ENCODE data around the gene NIN. TPM values are rescaled to one million over a fixed set of nuclear protein-coding genes. Genes with fewer than 3 reads are reported as not detected.
"Not testable (repeated sequence)": the region's sequence is repeated elsewhere in the genome, so short reads cannot be mapped to it uniquely, and the experiment has no call there.

NIN gene
- total RNA-seq, 1 experiment from 2014 or later = 36.5 TPM

DNA sequence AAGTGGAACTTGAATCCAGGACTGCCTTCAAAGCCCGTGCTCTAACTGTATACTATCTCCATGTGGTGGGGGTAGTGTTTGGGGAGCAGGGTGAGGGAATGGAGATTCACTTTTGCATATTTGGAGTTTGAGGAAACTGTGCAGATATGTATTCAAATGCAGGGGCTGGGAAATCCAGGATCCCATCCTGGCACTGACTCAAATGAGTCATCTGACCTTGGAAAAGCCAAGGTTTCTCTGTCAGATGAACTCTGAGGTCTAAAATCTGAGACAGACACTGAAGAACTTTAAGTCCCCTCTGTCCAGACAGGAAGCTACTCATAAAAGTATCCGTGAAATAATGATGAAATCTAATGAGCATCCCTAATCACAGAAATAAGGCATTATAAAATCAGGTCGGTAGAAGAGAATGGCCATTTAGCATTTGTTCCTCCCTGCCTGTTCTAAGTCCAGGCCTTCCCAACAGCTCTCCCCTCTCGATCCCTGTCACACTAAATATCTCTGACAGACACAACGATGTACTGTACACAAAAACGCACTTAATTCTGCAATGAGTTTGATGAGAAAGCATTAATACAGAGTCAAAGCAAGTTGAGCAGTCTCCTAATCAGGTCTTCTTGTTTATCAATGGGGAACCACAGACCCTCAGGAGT lies 14.4 kb downstream of the NIN start:
- ChIA-PET CTCF (no interaction called here), POLR2A (ENCODE audit: unreplicated experiment) (no interaction called here)
- intact Hi-C loops (cut with micrococcal nuclease; ENCODE audit: unreplicated experiment) = no loop called here
- Histone ChIP-seq H3K79me2 (ENCODE audit: low read depth) (no peaks in the 10 kb centered on the region), H3K36me3 (ENCODE audit: low read depth) (no peaks in the 10 kb centered on the region), H4K20me1 (ENCODE audit: insufficient read depth) (no peaks in the 10 kb centered on the region), H3K4me2 (no peak overlapping the region), H3K27me3 (ENCODE audit: insufficient read depth, low read depth) (no peaks in the 10 kb centered on the region), H3F3A (ENCODE audit: insufficient read depth, low read depth) (no peaks in the 10 kb centered on the region), H3K27ac (no peak overlapping the region), H3K9me3 (ENCODE audit: insufficient read depth, low read depth) (no peaks in the 10 kb centered on the region), H3K4me3 (no peak overlapping the region), H3K4me1 (replicated peaks; ENCODE audit: insufficient read depth) (no peaks in the 10 kb centered on the region), H3K9me2 (ENCODE audit: insufficient read depth) (no peaks in the 10 kb centered on the region), H2AFZ (no peak overlapping the region)
- no peak for DNase-seq
- BruUV-seq (replicated peaks) = no TSS peak
- no peak for TF ChIP-seq EZH2 (IDR thresholded peaks at IDR 0.05; ENCODE audit: low read depth)
- TF ChIP-seq, protein P1, sequence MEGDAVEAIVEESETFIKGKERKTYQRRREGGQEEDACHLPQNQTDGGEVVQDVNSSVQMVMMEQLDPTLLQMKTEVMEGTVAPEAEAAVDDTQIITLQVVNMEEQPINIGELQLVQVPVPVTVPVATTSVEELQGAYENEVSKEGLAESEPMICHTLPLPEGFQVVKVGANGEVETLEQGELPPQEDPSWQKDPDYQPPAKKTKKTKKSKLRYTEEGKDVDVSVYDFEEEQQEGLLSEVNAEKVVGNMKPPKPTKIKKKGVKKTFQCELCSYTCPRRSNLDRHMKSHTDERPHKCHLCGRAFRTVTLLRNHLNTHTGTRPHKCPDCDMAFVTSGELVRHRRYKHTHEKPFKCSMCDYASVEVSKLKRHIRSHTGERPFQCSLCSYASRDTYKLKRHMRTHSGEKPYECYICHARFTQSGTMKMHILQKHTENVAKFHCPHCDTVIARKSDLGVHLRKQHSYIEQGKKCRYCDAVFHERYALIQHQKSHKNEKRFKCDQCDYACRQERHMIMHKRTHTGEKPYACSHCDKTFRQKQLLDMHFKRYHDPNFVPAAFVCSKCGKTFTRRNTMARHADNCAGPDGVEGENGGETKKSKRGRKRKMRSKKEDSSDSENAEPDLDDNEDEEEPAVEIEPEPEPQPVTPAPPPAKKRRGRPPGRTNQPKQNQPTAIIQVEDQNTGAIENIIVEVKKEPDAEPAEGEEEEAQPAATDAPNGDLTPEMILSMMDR (conservative IDR thresholded peaks at IDR 0.05) = no peak

DNA sequence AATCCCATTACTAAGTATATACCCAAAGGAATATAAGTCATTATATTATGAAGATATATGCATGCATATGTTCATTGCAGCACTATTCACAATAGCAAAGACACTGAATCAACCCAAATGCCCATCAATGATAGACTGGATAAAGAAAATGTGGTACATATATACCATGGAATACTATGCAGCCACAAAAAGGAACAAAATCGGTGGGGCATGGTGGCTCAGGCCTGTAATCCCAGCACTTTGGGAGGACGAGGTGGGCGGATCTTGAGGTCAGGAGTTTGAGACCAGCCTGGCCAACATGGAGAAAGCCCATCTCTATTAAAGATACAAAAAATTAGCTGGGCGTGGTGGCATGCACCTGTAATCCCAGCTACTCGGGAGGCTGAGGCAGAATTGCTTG lies 15.4 kb downstream of the NIN start:
- H3F3A ChIP-seq (ENCODE audit: insufficient read depth, low read depth); H3K36me3 ChIP-seq (ENCODE audit: low read depth); H3K27me3 ChIP-seq (ENCODE audit: insufficient read depth, low read depth); H4K20me1 ChIP-seq (ENCODE audit: insufficient read depth); DNase-seq; POLR2A ChIA-PET (ENCODE audit: unreplicated experiment); H3K4me2 ChIP-seq; BruUV-seq (replicated peaks); H3K27ac ChIP-seq; H2AFZ ChIP-seq; H3K9me2 ChIP-seq (ENCODE audit: insufficient read depth); CTCF ChIA-PET; H3K4me3 ChIP-seq; intact Hi-C loops (cut with micrococcal nuclease; ENCODE audit: unreplicated experiment); H3K4me1 ChIP-seq (replicated peaks; ENCODE audit: insufficient read depth); H3K9me3 ChIP-seq (ENCODE audit: insufficient read depth, low read depth); H3K79me2 ChIP-seq (ENCODE audit: low read depth): not testable (repeated sequence)

GRCh38 chr14:50815058-50815457 lies 15.9 kb downstream of the NIN start:
- H3F3A ChIP-seq (ENCODE audit: insufficient read depth, low read depth); H3K4me3 ChIP-seq; H3K27me3 ChIP-seq (ENCODE audit: insufficient read depth, low read depth); H3K4me2 ChIP-seq; intact Hi-C loops (cut with micrococcal nuclease; ENCODE audit: unreplicated experiment); H2AFZ ChIP-seq; H3K27ac ChIP-seq; H3K36me3 ChIP-seq (ENCODE audit: low read depth); H3K4me1 ChIP-seq (replicated peaks; ENCODE audit: insufficient read depth); H4K20me1 ChIP-seq (ENCODE audit: insufficient read depth); H3K9me2 ChIP-seq (ENCODE audit: insufficient read depth); CTCF ChIA-PET; BruUV-seq (replicated peaks); H3K9me3 ChIP-seq (ENCODE audit: insufficient read depth, low read depth); POLR2A ChIA-PET (ENCODE audit: unreplicated experiment); DNase-seq; H3K79me2 ChIP-seq (ENCODE audit: low read depth): not testable (repeated sequence)

DNA sequence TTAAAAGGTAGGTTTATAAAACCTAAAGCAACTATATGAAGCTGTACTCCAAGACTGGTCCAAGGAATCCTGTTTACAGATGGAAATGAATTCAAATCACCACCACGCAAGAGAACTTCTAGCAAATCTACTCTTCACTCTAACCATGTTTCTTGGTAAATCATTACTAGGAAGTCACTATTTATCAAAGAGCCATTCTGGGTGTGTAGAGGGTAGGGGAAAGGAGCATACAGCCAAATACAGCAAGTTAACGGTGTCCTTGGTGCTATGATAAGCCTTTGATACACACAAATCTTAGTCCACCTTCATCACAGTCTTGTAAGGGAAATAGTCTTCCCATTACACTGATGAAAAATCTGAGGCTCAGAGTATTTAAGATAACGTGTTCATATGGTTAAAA lies 16.8 kb downstream of the NIN start:
- BruUV-seq (replicated peaks) = no TSS peak
- H3K4me1 ChIP-seq (replicated peaks; ENCODE audit: insufficient read depth) = no peaks in the 10 kb centered on the region
- POLR2A ChIA-PET (ENCODE audit: unreplicated experiment) = no interaction called here

More for the DNA sequence above, 16.8 kb downstream of the NIN start:
- no peaks in the 10 kb centered on the region for H3K9me2 ChIP-seq (ENCODE audit: insufficient read depth)
- CTCF ChIA-PET = no interaction called here
- H3F3A ChIP-seq (ENCODE audit: insufficient read depth, low read depth) = no peaks in the 10 kb centered on the region
- intact Hi-C loops (cut with micrococcal nuclease; ENCODE audit: unreplicated experiment) = no loop called here
- no peaks in the 10 kb centered on the region for H4K20me1 ChIP-seq (ENCODE audit: insufficient read depth)
- H3K4me2 ChIP-seq = no peak overlapping the region
- no peak for TF ChIP-seq EZH2 (IDR thresholded peaks at IDR 0.05; ENCODE audit: low read depth)
- TF ChIP-seq, protein P1 (conservative IDR thresholded peaks at IDR 0.05) = no peak
- H3K36me3 ChIP-seq (ENCODE audit: low read depth) = no peaks in the 10 kb centered on the region
- no peak overlapping the region for H3K4me3 ChIP-seq
- no peaks in the 10 kb centered on the region for H3K79me2 ChIP-seq (ENCODE audit: low read depth)
- no peak for DNase-seq
- no peaks in the 10 kb centered on the region for H3K27me3 ChIP-seq (ENCODE audit: insufficient read depth, low read depth)
- no peak overlapping the region for H2AFZ ChIP-seq
- H3K27ac ChIP-seq = no peak overlapping the region
- no peaks in the 10 kb centered on the region for H3K9me3 ChIP-seq (ENCODE audit: insufficient read depth, low read depth)
